Stimulated activated CD8-positive, alpha-beta memory T cell treated with anti-CD3 and anti-CD28 coated beads, Interleukin-2, amount 100 ng/mL, for 1 hour (primary cell): Measurements from ENCODE around the gene KIFAP3.
"Not testable (repeated sequence)": the region's sequence is repeated elsewhere in the genome, so short reads cannot be mapped to it uniquely, and the experiment has no call there.

ENCODE experiments used
- DNase-seq, 2 donors: peaks; one replicate each; pipeline ENCODE4 v3.0.0-alpha.2; 2020; ENCODE audit warnings: low read depth in 2 of 2

Gene KIFAP3

GRCh38 chr1:169889871-169890270 is 184.6 kb downstream of the KIFAP3 start:
- DNase-seq, result no peak

DNA sequence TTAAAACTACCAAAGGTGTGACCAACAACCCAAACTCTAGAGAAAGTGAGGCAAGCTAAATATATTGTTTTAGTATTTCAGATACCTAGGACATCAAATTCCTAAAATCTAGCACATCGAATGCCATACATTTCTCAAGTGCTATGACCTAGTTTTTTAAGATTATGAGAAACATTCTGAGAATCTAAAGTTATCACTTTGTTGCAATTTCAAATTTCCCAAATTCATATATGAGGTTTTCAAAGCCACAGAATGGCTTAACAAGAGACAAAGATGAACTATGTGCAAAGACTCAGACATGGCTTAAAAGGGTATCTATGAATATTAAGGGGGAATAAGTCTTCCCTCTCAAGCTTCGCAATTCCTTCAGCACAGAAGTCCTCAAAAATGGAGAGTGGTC is 187.6 kb downstream of the KIFAP3 start:
- DNase-seq, result no peak

- no peak for DNase-seq
Measured at GRCh38 chr1:169886422-169886821, 188.1 kb downstream of the KIFAP3 start.

GRCh38 chr1:169885207-169885606 is 189.3 kb downstream of the KIFAP3 start:
- no peak for DNase-seq

- no peak for DNase-seq
Measured at GRCh38 chr1:169884634-169885033, 189.9 kb downstream of the KIFAP3 start.

GRCh38 chr1:169882039-169882511 is 192.4 kb downstream of the KIFAP3 start:
- DNase-seq, result no peak

DNA sequence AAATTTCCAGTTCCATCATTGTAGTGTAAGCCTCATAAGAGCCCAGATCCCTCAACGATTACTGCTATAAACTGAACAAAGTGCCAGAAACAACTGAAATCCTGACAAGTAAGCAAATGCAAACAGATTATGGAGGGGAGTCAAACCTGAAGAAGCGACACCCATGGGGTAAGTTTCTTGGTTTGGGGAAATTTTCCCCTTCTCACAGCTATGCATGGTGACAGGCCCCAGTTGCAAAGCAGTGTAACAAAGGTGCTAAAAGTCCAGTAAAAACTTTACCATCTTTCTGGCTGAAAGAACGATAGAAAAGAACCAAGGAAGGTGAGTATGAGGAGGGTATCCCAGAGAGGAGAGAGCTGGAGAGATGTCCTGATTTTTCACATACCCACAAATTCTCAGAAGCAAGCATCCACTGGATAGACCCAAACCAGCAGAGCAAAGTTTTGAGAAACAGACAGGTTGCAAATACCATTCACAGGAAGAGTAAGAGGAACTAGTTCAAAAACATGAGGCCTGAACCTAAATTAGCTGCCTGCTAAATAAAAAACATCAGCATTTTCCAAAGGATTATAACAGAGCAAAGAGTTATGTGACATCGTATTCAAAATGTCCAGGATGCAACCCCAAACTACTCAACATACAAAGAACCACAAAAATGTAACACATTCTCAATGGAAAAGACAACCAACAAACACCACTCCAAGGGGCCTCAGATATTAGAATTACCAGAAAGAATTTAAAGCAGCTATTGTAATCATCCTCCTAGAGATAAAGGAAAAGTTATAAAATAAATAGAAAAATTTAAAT is 195.3 kb downstream of the KIFAP3 start:
- no peak for DNase-seq

- DNase-seq, result no peak
Measured at GRCh38 chr1:169878498-169878897, 196.0 kb downstream of the KIFAP3 start.

GRCh38 chr1:169877800-169878491 is 196.5 kb downstream of the KIFAP3 start:
- DNase-seq, result no peak

DNA sequence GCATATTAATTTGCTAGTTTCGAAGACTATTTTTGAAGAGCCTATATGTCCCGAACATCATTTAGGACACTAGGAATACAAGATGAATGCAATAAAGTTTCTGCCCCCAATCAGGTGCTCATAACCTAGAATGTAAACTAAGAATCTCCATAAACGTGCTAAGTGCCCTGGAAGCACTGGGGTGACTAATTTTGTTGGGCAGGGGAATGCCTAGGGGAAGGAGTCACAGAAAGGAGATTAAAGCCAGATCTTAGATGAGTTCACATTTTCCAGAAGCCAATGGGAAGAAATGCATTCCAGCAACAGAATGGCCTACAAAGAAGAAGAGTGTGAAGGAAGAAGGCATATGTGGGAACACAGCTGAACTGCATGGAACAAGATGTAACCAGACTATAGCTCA is 200.3 kb downstream of the KIFAP3 start:
- no peak for DNase-seq

GRCh38 chr1:169873582-169874199 is 200.8 kb downstream of the KIFAP3 start:
- DNase-seq, result no peak

GRCh38 chr1:169872906-169873305 is 201.6 kb downstream of the KIFAP3 start:
- DNase-seq, result no peak

DNA sequence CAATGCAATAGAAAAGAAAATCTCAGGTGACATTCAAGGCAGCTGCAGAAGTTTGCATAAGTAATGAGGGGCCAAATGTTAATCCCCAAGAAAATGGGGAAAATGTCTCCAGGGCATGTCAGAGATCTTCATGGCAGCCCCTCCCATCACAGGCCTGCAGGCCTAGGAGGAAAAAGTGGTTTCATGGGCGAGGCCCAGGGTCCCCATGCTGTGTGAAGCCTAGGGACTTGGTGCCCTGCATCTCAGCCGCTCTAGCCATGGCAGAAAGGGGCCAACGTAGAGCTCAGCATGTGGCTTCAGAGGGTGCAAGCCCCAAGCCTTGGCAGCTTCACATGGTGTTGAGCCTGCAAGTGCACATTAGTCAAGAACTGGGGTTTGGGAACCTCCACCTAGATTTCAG is 202.5 kb downstream of the KIFAP3 start:
- not testable (repeated sequence) for DNase-seq
